HG03558 (cell line): ENCODE results near the gene C20orf173.
"Not testable (repeated sequence)": the region's sequence is repeated elsewhere in the genome, so short reads cannot be mapped to it uniquely, and the experiment has no call there.

Experiments used
- ATAC-seq: cut with Tn5 transposase; IDR thresholded peaks from one replicate; pipeline ENCODE4 v1.9.1; 2021; ENCODE audit warnings: moderate number of reproducible peaks; ENCODE audit not compliant: unreplicated experiment; ENCODE audit errors: extremely low read depth

C20orf173 gene

DNA sequence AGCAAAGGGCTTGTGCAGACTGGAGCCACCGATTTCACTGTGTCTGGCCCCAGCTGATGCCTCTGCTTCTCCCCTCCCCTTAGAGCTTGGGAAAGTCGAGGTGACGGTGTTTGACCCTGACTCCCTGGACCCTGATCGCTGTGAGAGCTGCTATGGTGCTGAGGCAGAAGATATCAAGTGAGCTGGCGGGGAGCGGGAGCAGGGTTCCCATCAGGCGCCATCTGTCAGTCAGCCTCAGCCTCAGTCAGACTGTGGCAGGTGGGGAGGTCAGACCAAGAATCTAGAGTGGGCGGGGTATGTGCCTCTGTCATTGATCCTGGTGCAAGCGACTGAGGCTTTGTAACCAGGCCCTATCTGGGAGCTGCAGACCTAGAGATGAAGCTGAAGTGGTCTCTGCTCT, 17.9 kb upstream of the C20orf173 start:
- no peak for ATAC-seq

DNA sequence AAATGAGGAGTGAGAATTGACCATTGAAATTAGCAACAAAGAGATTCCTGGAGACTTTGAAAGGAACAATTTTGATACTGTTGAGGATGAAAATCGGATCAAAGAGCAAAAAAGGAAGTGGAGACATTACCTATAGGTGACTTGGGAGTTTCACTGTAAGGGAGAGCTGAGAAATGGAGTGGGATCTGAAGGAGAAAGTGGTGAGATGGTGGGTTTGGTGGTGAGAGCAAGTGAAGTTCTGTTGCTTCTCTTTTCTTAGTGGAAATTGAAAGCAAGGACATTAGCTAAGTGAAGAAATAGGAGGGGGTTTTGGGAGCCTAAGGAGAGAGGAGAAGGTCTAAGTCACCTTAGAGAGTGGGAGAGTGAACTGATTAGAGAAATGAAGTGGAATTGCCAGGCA, 16.7 kb upstream of the C20orf173 start:
- no peak for ATAC-seq

GRCh38 chr20:35544941-35545340, 15.5 kb upstream of the C20orf173 start:
- not testable (repeated sequence) for ATAC-seq

DNA sequence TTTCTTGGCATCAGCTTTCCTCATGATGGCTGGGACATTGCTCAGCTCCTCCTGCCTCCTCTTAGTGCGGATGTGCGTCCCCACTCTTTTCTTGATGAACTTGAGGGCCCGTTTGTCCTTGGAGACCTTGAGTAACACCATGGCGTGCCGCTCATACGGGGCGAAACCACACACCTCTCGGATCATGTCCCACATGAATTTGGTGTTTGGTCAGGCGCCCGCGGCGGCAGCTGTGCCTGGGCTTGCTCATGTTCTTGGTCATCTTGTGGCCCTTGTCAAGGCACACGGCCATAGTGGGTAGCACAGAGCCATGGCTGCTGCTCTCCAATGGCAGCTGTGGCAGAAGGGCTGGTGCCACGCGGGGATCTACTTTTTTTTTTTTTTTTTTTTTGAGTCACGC, 15.0 kb upstream of the C20orf173 start:
- ATAC-seq, result no peak

DNA sequence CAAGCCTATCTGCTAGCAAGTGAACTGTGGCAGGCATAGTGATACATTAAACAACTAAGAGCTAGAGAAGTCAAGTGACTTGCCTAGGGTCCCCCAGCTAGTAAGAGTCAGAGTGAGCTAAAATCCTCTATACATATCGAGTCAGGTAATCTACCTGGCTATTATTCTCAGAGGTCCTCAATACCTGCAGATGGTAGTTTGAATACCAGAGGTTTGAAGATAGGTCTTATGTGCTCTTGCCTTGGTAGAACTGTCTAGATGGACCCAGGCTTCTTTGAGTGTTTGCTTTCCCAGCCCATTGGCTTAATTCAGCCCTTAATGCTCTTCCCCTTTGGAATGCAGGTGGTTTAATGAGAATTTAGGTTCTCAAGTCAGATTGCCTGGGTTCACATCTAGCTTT, 13.5 kb upstream of the C20orf173 start:
- ATAC-seq, result no peak

- ATAC-seq, result no peak
These were observed 12.6 kb upstream of the C20orf173 start, which contains the start of gene ERGIC3 for GRCh38 chr20:35541783-35542662. TSS of gene ERGIC3 (plus strand) at chr20:35542078. CDS start at chr20:35542098, 20 bp downstream.

- ATAC-seq, result no peak
These were observed 11.8 kb upstream of the C20orf173 start for GRCh38 chr20:35541118-35541782.

DNA sequence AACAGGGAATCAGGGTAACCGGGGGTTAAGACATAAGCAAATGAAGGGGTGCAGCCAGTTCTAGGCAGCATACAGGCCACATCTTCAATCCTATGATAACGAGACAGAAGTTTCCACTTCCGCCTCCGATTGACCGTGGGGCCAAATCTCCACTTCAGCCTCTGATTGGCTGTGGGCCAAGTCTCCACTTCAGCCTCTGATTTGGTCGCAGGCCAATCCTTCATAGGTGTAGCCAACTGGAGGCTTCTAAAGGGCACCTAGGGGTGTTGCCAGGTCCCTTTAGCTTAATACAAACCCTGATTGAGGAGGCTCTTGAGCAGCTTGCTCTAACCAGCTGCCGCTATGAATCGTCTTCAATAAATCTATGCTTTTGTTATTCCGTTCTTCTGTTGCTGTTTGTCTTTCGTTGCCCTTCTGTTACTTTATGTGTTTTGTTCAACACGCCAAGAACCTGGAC, 10.3 kb upstream of the C20orf173 start:
- no peak for ATAC-seq

DNA sequence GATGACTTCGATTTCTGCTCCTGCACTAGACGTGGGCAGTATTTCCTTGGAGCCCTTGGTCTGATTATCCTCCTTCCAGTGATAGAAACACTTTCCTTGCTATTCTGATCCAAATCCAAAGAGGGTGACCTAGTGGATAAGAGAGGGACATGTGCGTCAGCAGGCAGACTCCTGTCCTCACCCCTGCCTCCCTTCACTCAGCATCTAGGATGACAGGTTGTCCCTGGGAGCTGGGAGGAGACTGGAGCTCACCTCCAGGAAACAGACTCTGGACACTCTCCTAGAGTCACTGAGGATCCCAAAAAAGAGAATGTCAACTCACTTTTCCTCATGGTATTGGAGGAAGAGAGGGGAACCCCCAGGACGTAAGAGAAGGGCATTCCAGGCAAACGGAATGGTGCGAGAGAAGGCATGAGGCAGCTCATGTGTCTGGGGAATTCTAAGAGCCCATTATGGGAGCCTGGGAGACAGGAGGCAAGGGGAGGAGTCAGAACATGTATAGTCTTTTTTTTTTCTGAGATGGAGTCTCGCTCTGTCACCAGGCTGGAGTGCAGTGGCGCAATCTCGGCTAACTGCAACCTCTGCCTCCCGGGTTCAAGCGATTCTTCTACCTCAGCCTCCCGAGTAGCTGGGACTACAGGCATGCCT, 2.2 kb downstream of the C20orf173 start:
- ATAC-seq, result no peak

GRCh38 chr20:35525639-35526038, 3.8 kb downstream of the C20orf173 start:
- ATAC-seq, result no peak

GRCh38 chr20:35523298-35523888, 6.1 kb downstream of the C20orf173 start:
- ATAC-seq, result no peak

- no peak for ATAC-seq
These were observed 10.5 kb downstream of the C20orf173 start for GRCh38 chr20:35518955-35519354.

DNA sequence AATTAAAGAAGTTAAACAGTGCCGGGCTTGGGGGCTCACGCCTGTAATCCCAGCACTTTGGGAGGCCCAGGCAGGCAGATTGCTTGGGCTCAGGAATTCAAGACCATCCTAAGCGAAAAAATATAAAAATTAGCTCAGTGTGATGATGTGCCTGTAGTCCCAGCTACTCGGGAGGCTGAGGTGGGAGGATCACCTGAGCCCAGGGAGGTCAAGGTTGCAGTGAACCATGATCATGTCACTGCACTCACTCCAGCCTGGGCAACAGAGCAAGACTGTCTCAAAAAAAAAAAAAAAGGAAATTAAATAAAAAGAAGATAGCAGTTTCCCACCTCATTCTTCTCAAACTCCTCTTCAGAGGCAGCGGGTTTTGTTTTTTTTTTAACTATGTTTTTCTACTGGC, 11.7 kb downstream of the C20orf173 start:
- not testable (repeated sequence) for ATAC-seq

DNA sequence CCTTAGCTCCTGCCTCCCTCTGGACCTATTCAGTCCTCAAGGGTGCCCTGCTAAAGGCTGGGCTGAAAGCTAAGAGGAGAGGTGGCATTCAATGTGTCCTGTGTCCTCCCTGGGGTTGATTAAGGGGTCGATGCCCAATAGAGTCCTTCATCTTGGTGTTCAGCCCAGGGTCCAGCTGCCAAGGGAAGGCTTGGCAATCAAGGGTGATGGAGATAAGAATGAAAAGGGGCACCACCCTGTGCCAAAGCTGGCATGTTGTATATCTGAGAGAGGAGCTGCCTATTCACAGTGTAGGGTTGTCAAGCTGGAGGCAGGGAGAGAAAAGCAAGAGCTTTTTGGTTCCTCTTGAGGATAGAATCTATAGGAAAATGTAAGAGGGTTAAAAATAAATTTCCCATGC, 12.3 kb downstream of the C20orf173 start:
- no peak for ATAC-seq

DNA sequence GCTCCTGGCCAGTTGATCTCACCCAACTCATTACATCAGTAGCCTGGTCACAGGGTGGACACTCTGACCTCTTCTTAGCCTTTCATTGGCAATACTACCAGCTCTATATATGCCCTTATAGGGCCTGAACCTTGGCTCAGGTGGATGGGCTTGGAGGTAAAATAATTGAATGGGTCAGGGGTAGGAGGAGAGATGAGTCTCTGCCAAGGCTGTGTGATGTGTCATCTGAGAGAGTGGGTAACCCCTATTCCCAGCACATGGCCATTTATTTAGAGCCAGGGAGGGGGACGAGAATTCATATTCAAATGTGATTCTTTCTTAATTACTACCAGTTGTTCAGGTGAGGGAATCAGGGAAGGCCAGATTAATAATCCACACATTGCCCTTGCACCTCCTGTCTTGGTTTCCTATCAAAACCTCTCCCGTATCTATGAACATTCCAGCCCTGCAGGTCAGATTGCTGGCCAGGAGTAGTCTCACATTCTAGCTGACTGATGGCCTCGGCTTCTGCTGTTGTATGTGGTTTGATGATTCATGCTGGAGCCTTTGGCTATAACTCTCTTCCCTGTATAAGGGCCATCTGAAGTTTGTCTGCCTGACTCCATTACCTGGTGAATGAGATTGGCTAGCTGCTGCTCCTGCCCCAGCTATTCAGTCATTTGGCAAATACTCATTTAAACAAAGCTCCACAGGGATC, 13.4 kb downstream of the C20orf173 start:
- no peak for ATAC-seq

DNA sequence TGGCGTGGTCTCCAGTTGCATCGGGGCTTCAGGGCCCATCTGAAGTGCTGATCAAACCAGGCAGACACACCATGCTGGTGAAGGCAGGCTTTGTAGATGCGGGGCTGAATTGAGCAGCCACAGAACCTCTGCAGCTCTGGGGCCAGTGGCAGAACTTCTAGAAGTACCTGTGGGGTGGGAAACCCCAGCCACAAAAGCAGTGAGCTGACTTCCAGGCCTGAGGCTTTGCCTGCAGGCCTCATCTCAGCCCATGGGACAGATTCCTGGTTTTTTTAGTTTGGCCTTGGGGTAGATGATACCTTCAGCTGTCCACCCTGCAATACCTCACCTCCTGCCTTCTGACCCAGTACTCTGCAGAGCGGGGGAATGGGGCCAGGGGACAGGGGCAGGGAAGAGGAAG, 14.1 kb downstream of the C20orf173 start:
- no peak for ATAC-seq

DNA sequence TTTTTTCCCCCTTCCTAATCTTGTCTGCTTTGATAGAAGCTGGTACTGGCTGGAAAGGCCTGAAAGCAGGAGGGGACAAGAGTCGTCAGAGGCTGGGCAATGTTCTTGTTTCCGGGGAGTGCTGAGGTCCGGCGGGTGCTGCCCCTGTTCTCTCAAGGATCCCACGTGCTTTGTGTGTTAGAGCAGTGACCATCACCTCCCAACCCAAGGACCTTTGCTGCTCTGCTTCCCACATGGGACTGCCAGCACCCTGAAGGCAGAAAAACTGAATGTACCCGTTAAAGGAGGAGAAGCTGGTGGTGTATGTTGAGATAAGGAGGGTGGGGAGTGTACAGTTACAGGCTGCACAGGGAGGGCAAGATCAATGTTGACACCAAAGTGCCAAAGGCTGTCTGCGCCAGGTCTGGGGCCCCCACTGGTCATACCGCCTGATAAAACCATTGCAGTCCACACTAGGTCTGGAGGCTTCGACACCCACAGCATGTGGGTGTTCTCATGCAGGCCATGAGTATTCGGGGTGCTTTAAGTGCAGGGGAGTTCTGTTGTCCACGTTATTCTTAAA, 15.0 kb downstream of the C20orf173 start:
- ATAC-seq, result no peak

DNA sequence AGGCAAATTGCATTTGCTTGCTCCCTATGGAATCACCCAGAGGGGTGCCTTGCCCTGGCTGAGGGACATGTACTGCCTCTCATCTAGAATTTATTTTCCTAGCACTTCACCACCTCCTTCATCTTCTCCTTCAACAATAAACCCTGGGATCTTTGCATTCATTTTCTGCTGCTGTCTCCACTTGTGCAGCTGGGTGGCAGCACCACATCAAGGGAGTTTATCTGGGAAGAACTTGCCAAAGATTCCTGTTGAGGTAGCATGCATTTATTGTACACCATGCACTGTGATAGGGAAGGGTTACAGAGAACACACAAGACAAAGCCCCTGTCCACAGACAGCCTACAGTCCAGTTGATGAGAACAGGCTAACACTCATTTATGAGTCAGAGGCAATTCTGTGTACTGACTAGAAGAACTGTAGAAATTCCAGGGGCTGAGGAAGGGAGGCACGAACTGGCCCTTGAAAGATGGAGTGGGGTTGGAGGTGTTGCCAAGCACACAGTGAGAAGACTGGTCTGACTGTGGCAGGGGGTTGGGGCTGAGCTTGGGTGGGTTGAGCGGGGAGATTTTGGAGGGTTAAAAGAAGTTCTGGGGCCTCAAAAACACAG, 17.5 kb downstream of the C20orf173 start:
- ATAC-seq, result no peak
